ENCODE data around the gene HYAL3. TPM values are rescaled to one million over a fixed set of nuclear protein-coding genes. Genes with fewer than 3 reads are reported as not detected.

The HYAL3 gene
- total and polyA plus RNA-seq, 2 of the 13 experiments (the other 11 are each of a cell fraction or from before 2014, with no cell fraction given), result 5.5 to 10.4 TPM

- TF ChIP-seq ZNF780A (CRISPR knock-in tag; IDR thresholded peaks at IDR 0.05), result no peak
- TF ChIP-seq SIX4 (CRISPR knock-in tag; IDR thresholded peaks at IDR 0.05), result 0 out of 2 replicates have a peak, but pooled peaks have one; percentile 21
- no peak for TF ChIP-seq KIAA2018 (CRISPR knock-in tag; IDR thresholded peaks at IDR 0.05; ENCODE audit: borderline replicate concordance)
- peak; percentile 22; the same call in 1 of the 2 replicates for TF ChIP-seq FOXA3 (CRISPR knock-in tag; IDR thresholded peaks at IDR 0.05)
- TF ChIP-seq NBN (conservative IDR thresholded peaks at IDR 0.05), result no peak
- no peak for TF ChIP-seq AGO1 (IDR thresholded peaks at IDR 0.05; ENCODE audit: low read depth, low read length, poor library complexity, severe bottlenecking)
- TF ChIP-seq NAIF1 (CRISPR knock-in tag; IDR thresholded peaks at IDR 0.05; ENCODE audit: borderline replicate concordance), result no peak
- no peak for TF ChIP-seq ZFYVE20 (CRISPR knock-in tag; IDR thresholded peaks at IDR 0.05; ENCODE audit: borderline replicate concordance, low read depth)
- TF ChIP-seq ELF4 (CRISPR knock-in tag; IDR thresholded peaks at IDR 0.05; ENCODE audit: borderline replicate concordance), result no peak
- TF ChIP-seq CREBL2 (CRISPR knock-in tag; IDR thresholded peaks at IDR 0.05; ENCODE audit: borderline replicate concordance), result no peak
- TF ChIP-seq HOXA7 (CRISPR knock-in tag; IDR thresholded peaks at IDR 0.05), result no peak
- no peak for TF ChIP-seq ZHX1 (CRISPR knock-in tag; IDR thresholded peaks at IDR 0.05; ENCODE audit: low read depth)
- TF ChIP-seq ZFP36L2 (CRISPR knock-in tag; IDR thresholded peaks at IDR 0.05), result no peak
- no peak for TF ChIP-seq LBX2 (CRISPR knock-in tag; IDR thresholded peaks at IDR 0.05; ENCODE audit: borderline replicate concordance)
- no peak for TF ChIP-seq ZNF296 (CRISPR knock-in tag; conservative IDR thresholded peaks at IDR 0.05)
Observed at GRCh38 chr3:50264383-50264963, 34.7 kb downstream of the HYAL3 start (continued).
